Thyroid gland (tissue), 4 donors: ENCODE results near the gene SEMA5B.

Source experiments
- CTCF ChIP-seq, 6 experiments: fragments of 200-600 bp in 3 of 6; fragments of 450-650 bp in 3 of 6; sonication (generic) in 3 of 6; IDR thresholded peaks; one replicate each; pipeline ENCODE4 v1.5.1; 2016 to 2019; ENCODE audit warnings: antibody characterized with exemption in 6 of 6, mild to moderate bottlenecking in 2 of 6, inconsistent platforms in 1 of 6, moderate library complexity in 1 of 6
- POLR2A ChIP-seq, 2 donors: fragments of 450-650 bp; IDR thresholded peaks; one replicate each; pipeline ENCODE4 v1.6.1; 2017; ENCODE audit warnings: antibody characterized with exemption in 2 of 2, mild to moderate bottlenecking in 2 of 2, moderate library complexity in 1 of 2

- TF ChIP-seq CTCF (IDR thresholded peaks at IDR 0.05) (no peak), POLR2A (IDR thresholded peaks at IDR 0.05) (no peak)
Observed at GRCh38 chr3:122967765-122968164, 59.8 kb downstream of the SEMA5B start.
